H1 (cell line): ENCODE results near the gene PLA2G4A. TPM values are rescaled to one million over a fixed set of nuclear protein-coding genes. Genes with fewer than 3 reads are reported as not detected.

Experiments used
- CTCF ChIA-PET: fragments of 300-600 bp; sonication (Branson Sonifier 250); formaldehyde crosslinking; loops from one replicate; lab custom pipeline; 2021; ENCODE audit not compliant: partially characterized antibody; lab: Charles Lee
- POLR2A ChIA-PET: fragments of 300-600 bp; sonication (Branson Sonifier 250); formaldehyde crosslinking; loops from one replicate; lab custom pipeline; 2021; ENCODE audit warnings: inconsistent platforms; ENCODE audit not compliant: partially characterized antibody; lab: Charles Lee
- DNase-seq, 2 experiments: peaks; one replicate each; pipeline versions ENCODE4 v3.0.0 to v3.0.0-alpha.2; 2010 to 2022; ENCODE audit warnings: low spot score in 2 of 2, low read depth in 1 of 2, mixed read lengths in 1 of 2
- FAIRE-seq: peaks from 2 replicates; lab custom pipeline; 2011; peaks lifted over from hg19 to GRCh38; lab: Jason Lieb, UNC
- H2AFZ ChIP-seq: 2 replicates; pipeline ENCODE4 v1.8.1; 2012; ENCODE audit warnings: low read length, inconsistent platforms
- H2AK5ac ChIP-seq: 2 replicates; pipeline ENCODE4 v1.6.1; 2013; ENCODE audit warnings: low read depth, low read length
- H2BK120ac ChIP-seq: replicated peaks from 2 replicates; pipeline ENCODE3; 2013; ENCODE audit warnings: low read depth, low read length, inconsistent platforms
- H2BK12ac ChIP-seq: 2 replicates; pipeline ENCODE4 v1.6.1; 2013; ENCODE audit warnings: low read depth, low read length
- H2BK15ac ChIP-seq: 2 replicates; pipeline ENCODE4 v1.6.1; 2013; ENCODE audit warnings: low read length
- H2BK20ac ChIP-seq: 2 replicates; pipeline ENCODE4 v1.6.1; 2013; ENCODE audit warnings: low read length
- H2BK5ac ChIP-seq: 2 replicates; pipeline ENCODE4 v1.6.1; 2013; ENCODE audit warnings: low read depth, low read length
- H3K14ac ChIP-seq: 2 replicates; pipeline ENCODE4 v1.6.1; 2013; ENCODE audit warnings: inconsistent platforms; ENCODE audit not compliant: insufficient read length
- H3K18ac ChIP-seq: 2 replicates; pipeline ENCODE4 v1.6.1; 2013; ENCODE audit warnings: low read length; ENCODE audit errors: extremely low read depth
- H3K23ac ChIP-seq: 2 replicates; pipeline ENCODE4 v1.6.1; 2013; ENCODE audit warnings: inconsistent platforms; ENCODE audit not compliant: insufficient read length
- H3K23me2 ChIP-seq: 2 replicates; pipeline ENCODE4 v1.6.1; 2013; ENCODE audit warnings: low read depth, low read length
- H3K27ac ChIP-seq: 2 replicates; pipeline ENCODE4 v1.6.1; 2011; ENCODE audit warnings: low read depth, low read length, inconsistent platforms
- H3K27me3 ChIP-seq, 4 experiments: replicated peaks in 1 of 4; 1 replicate in 1 of 4; 2 replicates in 3 of 4; pipeline versions ENCODE4 v1.6.1 to v1.8.1; 2011 to 2013; ENCODE audit warnings: low read length in 3 of 4, mild to moderate bottlenecking in 3 of 4, inconsistent platforms in 2 of 4, mixed read lengths in 2 of 4, moderate library complexity in 1 of 4; ENCODE audit not compliant: control insufficient read depth in 3 of 4, insufficient read depth in 3 of 4; ENCODE audit errors: extremely low read depth in 1 of 4
- H3K36me3 ChIP-seq, 4 experiments: 2 replicates each; pipeline versions ENCODE4 v1.6.1 to v1.8.1; 2011 to 2013; ENCODE audit warnings: mild to moderate bottlenecking in 4 of 4, low read length in 3 of 4, moderate library complexity in 2 of 4, control low read depth in 1 of 4, inconsistent platforms in 1 of 4; ENCODE audit not compliant: insufficient read depth in 4 of 4, control insufficient read depth in 2 of 4
- H3K4ac ChIP-seq: replicated peaks from 2 replicates; pipeline ENCODE3; 2013; ENCODE audit warnings: low read length, low read depth, mixed read lengths, inconsistent platforms; ENCODE audit not compliant: insufficient read length
- H3K4me1 ChIP-seq, 4 experiments: replicated peaks in 1 of 4; 1 replicate in 1 of 4; 2 replicates in 3 of 4; pipeline versions ENCODE4 v1.6.1 to v1.8.1; 2011 to 2013; ENCODE audit warnings: low read length in 3 of 4, inconsistent platforms in 2 of 4, mixed read lengths in 1 of 4; ENCODE audit not compliant: insufficient read depth in 4 of 4, control insufficient read depth in 3 of 4
- H3K4me2 ChIP-seq, 2 experiments: 2 replicates each; pipeline versions ENCODE4 v1.6.1 to v1.8.1; 2011 to 2013; ENCODE audit warnings: low read depth in 2 of 2, low read length in 2 of 2, control low read depth in 1 of 2, inconsistent platforms in 1 of 2, mild to moderate bottlenecking in 1 of 2; ENCODE audit not compliant: insufficient read depth in 1 of 2
- H3K4me3 ChIP-seq, 4 experiments: fragments of 200-600, 300-600 bp in 1 of 4; sonication (generic), shearing (Covaris generic), sonication (Bioruptor Twin) in 1 of 4; 2 replicates each; pipeline versions ENCODE4 v1.5.1 to v1.8.1; 2011 to 2016; ENCODE audit warnings: low read length in 4 of 4, low read depth in 3 of 4, control low read depth in 2 of 4, inconsistent platforms in 2 of 4, mild to moderate bottlenecking in 2 of 4, mixed read lengths in 1 of 4, moderate library complexity in 1 of 4; ENCODE audit not compliant: insufficient read depth in 2 of 4; ENCODE audit errors: extremely low read depth in 1 of 4
- H3K56ac ChIP-seq: replicated peaks from 2 replicates; pipeline ENCODE3; 2013; ENCODE audit warnings: low read depth, mild to moderate bottlenecking, mixed read lengths, low read length, inconsistent platforms; ENCODE audit not compliant: insufficient read length
- H3K79me1 ChIP-seq: 2 replicates; pipeline ENCODE4 v1.6.1; 2013; ENCODE audit warnings: low read depth, low read length, control low read depth
- H3K79me2 ChIP-seq, 2 experiments: 2 replicates each; pipeline versions ENCODE4 v1.6.1 to v1.8.1; 2012 to 2013; ENCODE audit warnings: low read length in 2 of 2, mild to moderate bottlenecking in 2 of 2, inconsistent platforms in 1 of 2; ENCODE audit not compliant: insufficient read depth in 2 of 2, control insufficient read depth in 1 of 2
- H3K9ac ChIP-seq, 4 experiments: replicated peaks in 1 of 4; 1 replicate in 1 of 4; 2 replicates in 3 of 4; pipeline versions ENCODE4 v1.6.1 to v1.8.1; 2011 to 2013; ENCODE audit warnings: low read depth in 3 of 4, low read length in 3 of 4, control low read depth in 2 of 4, mild to moderate bottlenecking in 2 of 4, moderate library complexity in 2 of 4, inconsistent platforms in 1 of 4; ENCODE audit errors: extremely low read depth in 1 of 4
- H3K9me3 ChIP-seq, 2 experiments: 2 replicates each; pipeline versions ENCODE4 v1.6.1 to v1.8.1; 2012 to 2013; ENCODE audit warnings: mild to moderate bottlenecking in 2 of 2, moderate library complexity in 2 of 2, control low read depth in 1 of 2, inconsistent platforms in 1 of 2, low read depth in 1 of 2, low read length in 1 of 2, mixed read lengths in 1 of 2; ENCODE audit not compliant: insufficient read depth in 2 of 2
- H4K20me1 ChIP-seq, 2 experiments: replicated peaks in 1 of 2; 2 replicates each; pipeline versions ENCODE3 to v1.8.1; 2011 to 2013; ENCODE audit warnings: inconsistent platforms in 2 of 2, low read length in 2 of 2, mild to moderate bottlenecking in 1 of 2; ENCODE audit not compliant: insufficient read depth in 2 of 2, control insufficient read depth in 1 of 2
- H4K5ac ChIP-seq: 2 replicates; pipeline ENCODE4 v1.6.1; 2013; ENCODE audit warnings: low read length, low read depth, mixed read lengths, inconsistent platforms; ENCODE audit not compliant: insufficient read length
- H4K8ac ChIP-seq: 2 replicates; pipeline ENCODE4 v1.8.0; 2013; ENCODE audit warnings: mild to moderate bottlenecking, moderate library complexity, low read length, inconsistent platforms; ENCODE audit not compliant: insufficient read depth; ENCODE audit errors: extremely low read depth
- H4K91ac ChIP-seq: replicated peaks from 2 replicates; pipeline ENCODE3; 2013; ENCODE audit warnings: low read length, mixed read lengths, inconsistent platforms; ENCODE audit not compliant: insufficient read length
- BRCA1 ChIP-seq: IDR thresholded peaks from 2 replicates; pipeline ENCODE4 v1.6.1; 2012; ENCODE audit warnings: low read depth, low read length, improper control_type of control experiment
- KDM1A ChIP-seq: fragments of 200-600, 300-600 bp; sonication (generic); IDR thresholded peaks from 2 replicates; pipeline ENCODE4 v1.7.1; 2016; ENCODE audit warnings: mild to moderate bottlenecking, low read length, borderline replicate concordance
- SIRT6 ChIP-seq: IDR thresholded peaks from one replicate; pipeline ENCODE4 v1.7.1; 2012; ENCODE audit warnings: low read length, inconsistent platforms
- SP4 ChIP-seq: IDR thresholded peaks from 2 replicates; pipeline ENCODE4 v1.6.1; 2012; ENCODE audit warnings: low read length, inconsistent platforms
- WGBS, 2 experiments: shearing (Covaris generic) in 1 of 2; methylation state at CpG; one replicate each; pipeline versions ENCODE4 v1.1.6 to v1.1.7; 2013 to 2015; ENCODE audit warnings: low lambda C conversion rate in 2 of 2, mixed read lengths in 2 of 2, inconsistent platforms in 1 of 2, low coverage in 1 of 2, missing lambda C conversion rate in 1 of 2; ENCODE audit not compliant: insufficient replicate concordance in 2 of 2, insufficient coverage in 1 of 2, insufficient read length in 1 of 2; ENCODE audit errors: extremely low coverage in 1 of 2, missing lambda C conversion rate in 1 of 2; 5-methylcytosine and 5-hydroxymethylcytosine counted together
- polyA plus RNA-seq, 7 experiments: library from polyadenylated mRNA; depleted of rRNA in 3 of 7; stranded (reverse) in 5 of 7; unstranded in 2 of 7; fragments of >200 nt in 5 of 7; fragments of 200-250 nt in 2 of 7; gene quantifications; 1 replicate in 5 of 7; 2 replicates in 1 of 7; 4 replicates in 1 of 7; pipeline versions ENCODE4 v1.2.1 to v1.2.3, GENCODE V29; 2011 to 2013; ENCODE audit warnings: missing spikeins in 2 of 7, mixed read lengths in 2 of 7
- total RNA-seq: library from RNA; stranded (reverse); fragmentation: NEBNext Ultra II Directional; extraction: Animal tissue kit (Norgen Biotek cat#: 25700); gene quantifications from 2 replicates; pipeline ENCODE4 v1.2.1, GENCODE V29; 2021

PLA2G4A gene
- total and polyA plus RNA-seq, 2 of the 8 experiments (the other 6 are each of a cell fraction or from before 2014, with no cell fraction given): 0.63 to 1.4 TPM

- Histone ChIP-seq H3K23ac (no peak overlapping the region), H2BK120ac (peak overlapping the region; percentile 13), H3K56ac (no peak overlapping the region), H2BK20ac (no peak overlapping the region), H3K18ac (no peak overlapping the region), H2BK15ac (no peak overlapping the region), H3K36me3 (no peaks in the 10 kb centered on the region), H3K9ac (no peak overlapping the region), H2BK5ac (no peak overlapping the region), H3K4ac (no peak overlapping the region), H4K91ac (no peak overlapping the region), H3K79me2 (no peaks in the 10 kb centered on the region), H4K8ac (no peak overlapping the region), H3K9me3 (no peaks in the 10 kb centered on the region), H2AK5ac (no peak overlapping the region), H2BK12ac (no peak overlapping the region), H2AFZ (no peak overlapping the region), H3K27ac (no peak overlapping the region), H3K27me3 (no peaks in the 10 kb centered on the region), H3K4me3 (no peak overlapping the region), H3K4me2 (no peak overlapping the region; a peak in 1 of 4 replicates), H3K79me1 (no peaks in the 10 kb centered on the region), H4K5ac (no peak overlapping the region), H3K23me2 (no peaks in the 10 kb centered on the region; the same call in 1 of the 2 replicates), H3K4me1 (no peaks in the 10 kb centered on the region), H4K20me1 (no peaks in the 10 kb centered on the region), H3K14ac (no peak overlapping the region)
- FAIRE-seq (no peak), DNase-seq (no peak)
- CTCF ChIA-PET: no interaction called here
- 88% methylated on average over 4 of the region's 4 CpGs; no CpG with 5 or more reads in 1 of the 2 experiments for WGBS, 2 experiments
- TF ChIP-seq KDM1A (no peak), SP4 (no peak), BRCA1 (no peak), SIRT6 (no peak)
- POLR2A ChIA-PET: no interaction called here
These were observed 13.8 kb downstream of the PLA2G4A start for GRCh38 chr1:186842547-186842946.
